Right atrium auricular region (tissue), 2 donors: ENCODE results near the gene SLFNL1. TPM values are rescaled to one million over a fixed set of nuclear protein-coding genes. Genes with fewer than 3 reads are reported as not detected.

ENCODE experiments used
- DNase-seq: peaks from one replicate; pipeline ENCODE4 v3.0.0-alpha.2; 2019; ENCODE audit warnings: low spot score
- H3K27ac ChIP-seq, 2 donors: fragments of 200-600 bp; sonication (generic); 1 replicate in 1 of 2; 2 replicates in 1 of 2; pipeline ENCODE4 v1.5.1; 2016 to 2019
- H3K27me3 ChIP-seq, 2 donors: fragments of 200-600 bp; sonication (generic); one replicate each; pipeline versions ENCODE4 v1.5.1 to v1.6.0; 2017 to 2019
- H3K36me3 ChIP-seq: fragments of 200-600 bp; sonication (generic); one replicate; pipeline ENCODE4 v1.5.1; 2016
- H3K4me1 ChIP-seq, 2 donors: fragments of 200-600 bp; sonication (generic); one replicate each; pipeline versions ENCODE4 v1.5.1 to v1.6.0; 2017 to 2019
- H3K4me3 ChIP-seq, 2 donors: fragments of 200-600 bp; sonication (generic); 1 replicate in 1 of 2; 2 replicates in 1 of 2; pipeline ENCODE4 v1.5.1; 2017 to 2019; ENCODE audit warnings: mild to moderate bottlenecking in 1 of 2, moderate library complexity in 1 of 2
- H3K9me3 ChIP-seq, 2 donors: fragments of 200-600 bp; sonication (generic); one replicate each; pipeline ENCODE4 v1.5.1; 2019
- total RNA-seq, 2 donors: library from RNA; depleted of rRNA; stranded (reverse); fragments of >200 nt; gene quantifications; one replicate each; pipeline ENCODE4 v1.1.0, GENCODE V29; 2016
- TF ChIP-seq, protein P1 (sequence below), 2 donors: fragments of 200-600 bp; sonication (generic); IDR thresholded peaks; one replicate each; pipeline ENCODE4 v1.5.1; 2019; ENCODE audit warnings: antibody characterized with exemption in 2 of 2

The SLFNL1 gene
- total RNA-seq, 2 donors from 2014 or later = 0.59 TPM; not detected in 1

DNA sequence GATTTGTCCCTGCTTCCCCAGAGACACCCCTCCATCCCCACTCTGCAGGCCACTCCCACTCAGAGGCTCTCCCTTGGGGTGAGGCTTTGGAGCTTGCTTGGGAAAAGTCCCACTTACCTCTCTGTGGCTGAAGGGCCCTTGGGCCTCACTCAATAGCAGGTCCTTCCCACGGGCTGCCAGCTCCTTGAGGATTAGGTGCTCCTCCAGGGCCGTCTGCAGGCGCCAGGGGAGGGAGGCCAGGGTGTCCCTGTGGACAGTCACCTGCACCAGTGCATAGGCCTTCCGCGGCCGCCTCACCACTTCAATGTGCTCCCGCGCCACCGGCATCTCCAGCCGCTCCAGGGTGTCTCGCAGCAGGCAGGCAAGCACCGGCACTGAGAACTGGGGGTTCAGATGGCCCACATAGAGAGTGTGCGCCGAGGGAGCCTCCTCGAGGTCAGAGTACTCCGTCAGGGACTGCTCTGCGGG, 1.4 kb downstream of the SLFNL1 start:
- Histone ChIP-seq H3K27me3 (no peaks in the 10 kb centered on the region), H3K9me3 (no peaks in the 10 kb centered on the region), H3K4me3 (no peak overlapping the region), H3K4me1 (peaks cover 0 to 20% of the 10 kb centered on the region in 2 donors), H3K36me3 (peaks cover 8% of the 10 kb centered on the region), H3K27ac (no peak overlapping the region)
- TF ChIP-seq, protein P1, sequence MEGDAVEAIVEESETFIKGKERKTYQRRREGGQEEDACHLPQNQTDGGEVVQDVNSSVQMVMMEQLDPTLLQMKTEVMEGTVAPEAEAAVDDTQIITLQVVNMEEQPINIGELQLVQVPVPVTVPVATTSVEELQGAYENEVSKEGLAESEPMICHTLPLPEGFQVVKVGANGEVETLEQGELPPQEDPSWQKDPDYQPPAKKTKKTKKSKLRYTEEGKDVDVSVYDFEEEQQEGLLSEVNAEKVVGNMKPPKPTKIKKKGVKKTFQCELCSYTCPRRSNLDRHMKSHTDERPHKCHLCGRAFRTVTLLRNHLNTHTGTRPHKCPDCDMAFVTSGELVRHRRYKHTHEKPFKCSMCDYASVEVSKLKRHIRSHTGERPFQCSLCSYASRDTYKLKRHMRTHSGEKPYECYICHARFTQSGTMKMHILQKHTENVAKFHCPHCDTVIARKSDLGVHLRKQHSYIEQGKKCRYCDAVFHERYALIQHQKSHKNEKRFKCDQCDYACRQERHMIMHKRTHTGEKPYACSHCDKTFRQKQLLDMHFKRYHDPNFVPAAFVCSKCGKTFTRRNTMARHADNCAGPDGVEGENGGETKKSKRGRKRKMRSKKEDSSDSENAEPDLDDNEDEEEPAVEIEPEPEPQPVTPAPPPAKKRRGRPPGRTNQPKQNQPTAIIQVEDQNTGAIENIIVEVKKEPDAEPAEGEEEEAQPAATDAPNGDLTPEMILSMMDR (IDR thresholded peaks at IDR 0.05) = no peak
- no peak for DNase-seq

DNA sequence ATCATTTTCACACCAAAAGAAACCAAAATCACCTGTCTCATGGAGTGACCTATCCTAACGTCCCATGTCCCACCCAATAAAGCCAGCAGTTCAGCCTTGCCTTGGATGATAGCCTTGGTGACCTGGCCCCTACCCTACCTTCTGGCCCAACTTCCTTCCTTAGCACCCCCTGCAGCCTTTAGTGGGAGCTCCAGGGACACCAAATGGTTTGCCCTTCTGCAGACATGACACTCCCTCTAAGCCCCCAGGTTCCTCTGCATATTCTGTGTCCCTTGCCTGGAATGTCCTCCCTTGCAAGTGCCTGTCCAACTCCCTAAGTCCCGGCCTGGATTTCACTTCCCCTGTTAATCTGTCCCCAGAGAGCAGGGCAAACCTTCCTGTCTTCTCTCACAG, 2.2 kb downstream of the SLFNL1 start:
- Histone ChIP-seq H3K9me3 (no peaks in the 10 kb centered on the region), H3K36me3 (peaks cover 8% of the 10 kb centered on the region), H3K4me3 (no peak overlapping the region), H3K27ac (no peak overlapping the region), H3K27me3 (no peaks in the 10 kb centered on the region), H3K4me1 (peaks cover 0 to 24% of the 10 kb centered on the region in 2 donors)
- DNase-seq = no peak
- TF ChIP-seq, protein P1 (IDR thresholded peaks at IDR 0.05) = no peak

DNA sequence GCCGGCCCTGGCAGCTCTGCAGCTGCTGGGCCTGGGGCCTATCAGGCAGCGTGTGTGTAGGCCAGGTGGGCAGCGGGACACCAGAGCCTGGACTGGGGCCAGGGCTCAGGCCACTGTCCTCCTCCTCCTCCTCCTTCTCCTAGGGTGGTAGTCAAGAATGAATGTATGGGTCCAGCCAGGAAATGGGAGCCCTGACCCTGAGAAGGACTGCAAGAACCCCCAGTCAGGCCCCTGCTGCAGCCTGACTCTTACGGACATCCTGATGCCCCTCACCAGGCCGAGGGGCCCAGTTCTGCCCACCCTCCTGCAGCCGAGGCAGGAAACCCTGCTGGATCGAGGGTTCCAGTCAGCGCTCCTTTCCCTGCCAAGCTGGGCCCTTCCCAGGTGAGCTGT, 3.5 kb downstream of the SLFNL1 start:
- TF ChIP-seq, protein P1 (IDR thresholded peaks at IDR 0.05) = no peak

DNA sequence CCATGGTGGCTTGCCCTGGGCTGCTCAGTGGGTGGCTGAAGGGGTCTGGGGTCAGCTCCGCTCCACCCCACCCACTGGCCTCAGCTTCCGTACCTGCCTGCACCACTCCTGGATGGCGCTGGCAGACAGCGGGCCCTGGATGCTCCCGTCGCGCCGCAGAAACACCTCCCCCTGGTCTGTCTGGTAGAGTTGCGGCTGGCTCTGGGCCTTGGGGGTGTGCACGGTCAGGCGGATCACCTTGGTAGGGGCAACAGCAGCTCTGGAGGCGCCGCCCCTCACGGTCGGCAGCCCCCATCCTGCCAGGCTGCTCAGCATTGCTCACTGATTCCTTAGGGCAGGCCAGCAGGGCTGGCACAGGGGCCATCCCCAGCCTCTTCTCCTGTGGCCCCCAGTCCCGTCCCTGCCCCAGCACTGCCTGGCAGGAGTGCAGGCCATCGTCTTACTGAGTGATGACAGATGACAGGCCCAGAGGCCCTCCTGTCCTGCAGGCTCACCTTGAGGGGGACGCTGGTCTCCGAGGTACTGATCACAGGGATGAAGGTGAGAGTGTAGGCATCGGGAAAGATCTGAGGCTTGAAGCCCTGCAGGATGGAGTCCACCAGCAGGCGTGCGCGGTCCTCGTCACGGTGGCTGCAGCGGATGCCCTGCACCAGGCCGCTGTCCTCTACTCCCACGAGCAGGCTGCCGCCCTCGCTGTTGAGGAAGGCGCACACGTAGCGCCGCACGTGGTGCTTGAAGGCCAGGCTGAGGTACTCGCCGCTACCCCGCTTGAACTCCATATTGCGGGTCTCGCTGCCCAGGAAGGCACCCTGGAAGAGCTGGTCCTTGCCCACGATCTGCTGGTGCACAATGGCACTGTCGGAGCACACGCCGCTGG, 4.1 kb downstream of the SLFNL1 start:
- TF ChIP-seq, protein P1 (IDR thresholded peaks at IDR 0.05) = no peak
- peaks cover 0 to 36% of the 10 kb centered on the region in 2 donors for H3K4me1 ChIP-seq
- H3K9me3 ChIP-seq = no peaks in the 10 kb centered on the region
- no peak overlapping the region for H3K4me3 ChIP-seq
- H3K27ac ChIP-seq = no peak overlapping the region
- H3K36me3 ChIP-seq = peaks cover 4% of the 10 kb centered on the region
- no peak for DNase-seq
- H3K27me3 ChIP-seq = no peaks in the 10 kb centered on the region

More for the DNA sequence above, 3.5 kb downstream of the SLFNL1 start:
- peaks cover 0 to 36% of the 10 kb centered on the region in 2 donors for H3K4me1 ChIP-seq
- H3K27ac ChIP-seq = no peak overlapping the region
- DNase-seq = no peak
- no peak overlapping the region for H3K4me3 ChIP-seq
- peaks cover 8% of the 10 kb centered on the region for H3K36me3 ChIP-seq
- H3K9me3 ChIP-seq = no peaks in the 10 kb centered on the region
- H3K27me3 ChIP-seq = no peaks in the 10 kb centered on the region

DNA sequence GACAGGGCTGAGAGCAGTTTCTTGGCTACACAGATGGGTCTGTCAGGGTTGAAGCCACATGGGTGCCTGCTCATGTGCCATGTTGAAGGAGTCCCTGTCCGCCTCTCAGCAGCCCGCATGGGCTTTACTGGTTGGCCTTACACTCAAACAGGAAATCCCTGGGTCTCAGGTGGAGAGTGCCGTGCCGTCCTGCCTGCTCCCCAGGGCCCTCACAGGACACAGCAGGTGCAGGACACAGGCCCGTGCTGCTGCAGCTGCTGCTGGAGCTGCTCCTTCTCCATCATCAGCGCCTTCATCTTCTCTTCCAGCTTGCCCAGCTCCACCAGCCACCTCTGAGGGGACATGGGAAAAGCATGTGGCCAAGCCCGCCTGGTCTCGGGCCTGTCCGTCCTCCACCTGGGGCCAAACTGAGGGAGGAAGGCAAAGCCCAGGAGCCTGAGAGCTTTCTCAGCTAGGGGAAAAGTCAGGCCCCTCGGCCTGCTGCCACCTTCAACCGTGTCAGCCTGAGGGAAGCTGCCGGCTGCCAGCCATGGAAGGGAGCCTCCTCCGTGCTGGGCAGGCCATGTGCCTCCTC, 5.5 kb downstream of the SLFNL1 start:
- Histone ChIP-seq H3K27me3 (no peaks in the 10 kb centered on the region), H3K4me3 (no peak overlapping the region), H3K9me3 (no peaks in the 10 kb centered on the region), H3K27ac (no peak overlapping the region), H3K36me3 (peaks cover 11% of the 10 kb centered on the region), H3K4me1 (peaks cover 0 to 24% of the 10 kb centered on the region in 2 donors)
- no peak for DNase-seq
- TF ChIP-seq, protein P1 (IDR thresholded peaks at IDR 0.05) = no peak
